ENCODE data around the gene FNIP1.

Gene FNIP1

DNA sequence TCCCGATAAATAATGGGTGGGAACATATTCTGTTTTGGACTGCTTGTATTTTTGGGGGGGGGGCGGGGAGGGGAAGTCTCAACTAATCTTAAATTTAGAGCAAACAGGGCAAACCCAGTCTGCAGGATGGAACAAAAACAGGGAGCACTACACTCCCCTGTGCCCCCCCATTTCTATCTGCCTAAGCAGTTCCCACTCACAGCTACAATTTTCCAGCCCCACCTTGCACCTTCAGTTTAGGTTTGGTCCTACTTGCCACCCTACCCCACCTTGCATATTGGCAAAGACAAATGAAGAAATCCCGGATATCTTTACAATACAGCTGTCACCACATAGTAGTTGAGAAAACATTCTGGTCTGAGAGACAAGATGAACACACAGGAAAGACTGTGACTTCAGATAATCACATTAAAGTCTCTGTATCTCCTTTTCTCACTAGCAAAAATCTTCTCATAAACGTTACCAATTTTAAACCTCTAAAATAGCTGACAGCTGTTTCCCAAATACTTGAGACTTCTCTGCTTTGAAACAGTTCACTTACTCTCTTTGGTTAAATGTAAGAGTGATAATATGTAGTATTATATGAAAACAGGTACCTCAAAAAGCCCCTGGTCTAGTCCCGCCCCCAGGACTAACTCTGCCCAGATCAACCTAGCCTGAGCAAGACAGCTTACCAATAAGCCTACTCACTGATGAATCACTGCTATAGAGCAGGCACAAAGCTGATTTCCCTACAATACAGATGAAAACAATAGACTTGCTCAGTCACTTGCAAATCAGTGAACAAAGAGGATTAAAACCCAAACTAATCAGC is 156.6 kb downstream of the FNIP1 start:
- Histone ChIP-seq H3K4me1 (ENCODE audit: control insufficient read depth, insufficient read depth, low read length) (peaks cover 7% of the 10 kb centered on the region), H3K27ac (ENCODE audit: low read length) (no peak overlapping the region)

DNA sequence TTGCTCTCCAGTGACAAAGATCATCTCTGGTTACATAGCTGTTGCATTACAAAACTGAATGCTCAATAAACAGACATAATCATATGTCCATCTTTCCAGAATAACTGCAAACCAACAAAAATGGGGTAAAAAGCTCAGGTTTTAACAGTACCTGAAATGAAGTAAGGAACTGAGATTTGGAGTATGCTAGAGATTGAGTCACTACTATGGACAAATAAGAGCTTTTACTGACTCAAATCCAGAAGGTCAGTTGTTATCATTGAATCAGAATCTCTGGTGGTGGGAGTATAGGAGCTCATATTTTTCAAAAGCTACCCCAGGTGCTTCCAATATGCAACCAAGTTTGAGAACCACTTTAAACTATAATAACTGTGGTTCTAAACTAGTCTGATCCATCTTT is 157.7 kb downstream of the FNIP1 start:
- peaks cover 7% of the 10 kb centered on the region for H3K4me1 ChIP-seq (ENCODE audit: control insufficient read depth, insufficient read depth, low read length)
- no peaks in the 10 kb centered on the region for H3K27me3 ChIP-seq (ENCODE audit: control insufficient read depth in 1 of 2, insufficient read depth in 2 of 2, low read length in 2 of 2)
- H3K36me3 ChIP-seq (ENCODE audit: control insufficient read depth in 2 of 2, insufficient read depth in 2 of 2, low read length in 2 of 2): no peaks in the 10 kb centered on the region
- no peak overlapping the region for H3K4me3 ChIP-seq (ENCODE audit: low read length in 2 of 2)
- H3K9me3 ChIP-seq (ENCODE audit: control insufficient read depth in 2 of 2, low read length in 2 of 2): no peaks in the 10 kb centered on the region
- no peak overlapping the region for H3K9ac ChIP-seq (ENCODE audit: low read length in 2 of 2)
- no peak overlapping the region for H3K27ac ChIP-seq (ENCODE audit: low read length)

More for the DNA sequence above, 156.6 kb downstream of the FNIP1 start:
- H3K4me3 ChIP-seq (ENCODE audit: low read length in 2 of 2): no peak overlapping the region
- H3K9me3 ChIP-seq (ENCODE audit: control insufficient read depth in 2 of 2, low read length in 2 of 2): no peaks in the 10 kb centered on the region
- H3K27me3 ChIP-seq (ENCODE audit: control insufficient read depth in 1 of 2, insufficient read depth in 2 of 2, low read length in 2 of 2): no peaks in the 10 kb centered on the region
- H3K9ac ChIP-seq (ENCODE audit: low read length in 2 of 2): no peak overlapping the region
- peaks cover 0 to 3% of the 10 kb centered on the region in 2 donors for H3K36me3 ChIP-seq (ENCODE audit: control insufficient read depth in 2 of 2, insufficient read depth in 2 of 2, low read length in 2 of 2)

DNA sequence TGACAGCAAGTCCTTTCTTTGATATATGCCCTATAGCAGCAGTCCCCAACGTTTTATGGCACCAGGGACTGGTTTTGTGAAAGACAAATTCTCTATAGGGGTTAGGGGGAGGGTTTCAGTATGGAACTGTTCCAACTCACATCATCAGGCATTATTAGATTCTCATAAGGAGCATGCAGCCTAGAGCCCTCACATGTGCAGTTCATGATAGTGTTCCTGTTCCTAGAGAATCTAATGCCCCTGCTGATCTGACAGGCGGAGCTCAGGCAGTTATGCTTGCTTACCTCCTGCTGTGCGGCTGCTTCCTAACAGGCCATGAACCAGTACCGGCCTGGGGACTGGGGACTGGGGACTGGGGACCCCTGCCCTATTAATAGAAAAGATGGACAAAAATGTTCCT is 159.1 kb downstream of the FNIP1 start:
- Histone ChIP-seq H3K9me3 (ENCODE audit: control insufficient read depth in 2 of 2, low read length in 2 of 2) (no peaks in the 10 kb centered on the region), H3K4me3 (ENCODE audit: low read length in 2 of 2) (no peak overlapping the region), H3K4me1 (ENCODE audit: control insufficient read depth, insufficient read depth, low read length) (peaks cover 7% of the 10 kb centered on the region), H3K27ac (ENCODE audit: low read length) (no peak overlapping the region), H3K36me3 (ENCODE audit: control insufficient read depth in 2 of 2, insufficient read depth in 2 of 2, low read length in 2 of 2) (no peaks in the 10 kb centered on the region), H3K9ac (ENCODE audit: low read length in 2 of 2) (no peak overlapping the region), H3K27me3 (ENCODE audit: control insufficient read depth in 1 of 2, insufficient read depth in 2 of 2, low read length in 2 of 2) (no peaks in the 10 kb centered on the region)

DNA sequence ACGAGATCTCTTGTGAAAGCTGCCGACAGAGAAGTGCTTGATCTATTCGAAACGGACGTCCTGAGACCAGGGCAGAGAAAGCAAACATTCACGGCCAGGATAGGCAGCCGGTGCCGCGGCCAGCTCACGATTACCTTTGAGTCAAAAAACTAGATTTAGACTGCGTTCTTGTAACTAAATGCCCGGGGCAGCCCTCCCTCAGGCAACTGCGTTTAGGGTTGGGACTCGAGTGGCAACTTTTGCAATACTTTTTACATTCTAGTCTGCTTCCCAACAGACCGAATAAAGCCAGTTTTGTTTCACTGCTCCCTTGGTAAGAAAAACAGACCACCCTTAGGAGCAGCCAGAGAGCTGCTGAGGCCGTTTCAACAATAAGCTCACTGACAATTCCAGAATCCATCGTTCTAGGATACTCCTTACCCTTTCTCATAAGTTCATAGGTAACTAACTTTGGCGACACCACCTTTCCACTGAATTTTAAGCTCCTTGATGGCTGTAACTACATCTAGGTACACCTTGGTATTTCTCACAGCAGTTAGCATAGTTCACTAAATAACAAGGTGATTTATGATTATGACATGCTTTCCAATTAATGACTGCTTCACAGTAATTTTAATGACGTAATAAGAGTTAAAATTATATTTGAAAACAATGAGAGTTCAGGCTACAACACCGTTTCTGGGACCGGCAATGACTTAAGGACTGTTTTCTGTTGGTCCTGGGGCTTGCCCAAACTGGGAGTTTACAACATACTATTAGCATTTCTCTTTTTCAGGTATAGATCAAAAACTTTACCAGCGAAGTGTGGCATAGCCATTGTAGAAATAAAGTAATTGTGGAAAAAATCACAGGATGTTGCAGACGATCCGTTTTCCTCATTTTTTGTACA is 160.9 kb downstream of the FNIP1 start:
- Histone ChIP-seq H3K4me3 (ENCODE audit: low read length in 2 of 2) (peak overlapping the region; percentile 74 to 93), H3K27me3 (ENCODE audit: control insufficient read depth in 1 of 2, insufficient read depth in 2 of 2, low read length in 2 of 2) (no peaks in the 10 kb centered on the region), H3K4me1 (ENCODE audit: control insufficient read depth, insufficient read depth, low read length) (peaks cover 7% of the 10 kb centered on the region)

DNA sequence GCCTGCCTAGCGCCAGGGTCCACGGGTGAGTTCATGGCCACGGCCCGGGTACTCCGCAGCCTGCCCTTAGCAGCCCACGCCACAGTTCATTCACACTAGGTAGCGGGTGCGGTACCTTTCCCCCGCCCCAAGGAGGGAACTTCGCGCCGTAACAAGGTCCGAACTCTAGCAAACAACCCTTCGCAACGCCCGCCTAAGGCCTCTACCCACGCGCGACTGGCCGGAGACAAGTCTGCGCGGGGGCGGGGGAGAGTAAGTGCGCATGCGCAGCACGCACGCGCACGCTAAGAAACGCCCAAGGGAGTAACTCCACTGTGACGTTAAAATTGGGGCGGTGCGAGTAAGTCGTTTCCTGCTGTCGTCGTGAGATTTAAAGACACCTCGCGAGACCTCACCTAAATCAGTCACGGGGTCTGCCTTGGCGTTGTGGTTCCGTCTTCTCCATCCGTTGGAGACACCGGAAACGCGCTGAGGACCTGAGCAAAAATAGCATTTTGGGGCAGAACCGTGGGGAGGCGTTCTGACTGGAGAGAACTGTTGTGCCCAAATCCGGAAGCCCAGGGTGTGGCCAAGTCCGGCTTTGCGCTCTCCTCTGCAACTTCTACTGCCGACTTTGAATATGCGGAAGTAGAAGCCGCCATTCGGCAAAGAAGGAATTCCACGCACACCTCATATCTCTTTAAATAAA is 161.7 kb downstream of the FNIP1 start, which contains the start of gene RAPGEF6:
Gene RAPGEF6 (minus strand): TSS at position 234 of the 688 bp plus-strand sequence. CDS start 199 bp downstream, at position 35.
- Histone ChIP-seq H3K9me3 (ENCODE audit: control insufficient read depth in 2 of 2, low read length in 2 of 2) (no peaks in the 10 kb centered on the region), H3K27me3 (ENCODE audit: control insufficient read depth in 1 of 2, insufficient read depth in 2 of 2, low read length in 2 of 2) (no peaks in the 10 kb centered on the region), H3K4me3 (ENCODE audit: low read length in 2 of 2) (peak within 1 kb of the TSS; percentile 93), H3K27ac (ENCODE audit: low read length) (peak within 1 kb of the TSS; percentile 98), H3K36me3 (ENCODE audit: control insufficient read depth in 2 of 2, insufficient read depth in 2 of 2, low read length in 2 of 2) (no peaks in the 10 kb centered on the region), H3K9ac (ENCODE audit: low read length in 2 of 2) (peak within 1 kb of the TSS; percentile 96 to 98), H3K4me1 (ENCODE audit: control insufficient read depth, insufficient read depth, low read length) (peaks cover 7% of the 10 kb centered on the region)

More for the DNA sequence above, 160.9 kb downstream of the FNIP1 start:
- Histone ChIP-seq H3K9ac (ENCODE audit: low read length in 2 of 2) (peak overlapping the region; percentile 90 to 96), H3K36me3 (ENCODE audit: control insufficient read depth in 2 of 2, insufficient read depth in 2 of 2, low read length in 2 of 2) (no peaks in the 10 kb centered on the region), H3K27ac (ENCODE audit: low read length) (peak overlapping the region; percentile 98), H3K9me3 (ENCODE audit: control insufficient read depth in 2 of 2, low read length in 2 of 2) (no peaks in the 10 kb centered on the region)

DNA sequence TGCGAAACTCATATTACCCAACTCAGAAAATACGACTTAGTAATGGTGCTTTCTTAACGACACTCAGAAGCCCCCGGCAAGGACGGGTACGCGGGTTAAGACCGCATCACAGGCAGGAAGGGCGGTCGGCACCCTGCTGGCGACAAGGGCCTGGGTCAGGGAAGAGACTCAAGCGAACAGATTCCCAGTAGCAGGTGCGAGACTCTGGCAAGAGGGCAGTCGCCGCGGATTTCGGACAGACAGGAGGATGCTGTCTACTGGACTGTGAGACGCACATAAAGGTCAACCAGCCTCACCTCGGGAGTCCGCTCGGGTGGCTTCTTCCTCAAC is 162.2 kb downstream of the FNIP1 start:
- H3K36me3 ChIP-seq (ENCODE audit: control insufficient read depth in 2 of 2, insufficient read depth in 2 of 2, low read length in 2 of 2): no peaks in the 10 kb centered on the region
- H3K9ac ChIP-seq (ENCODE audit: low read length in 2 of 2): peak overlapping the region; percentile 96 to 98
- peaks cover 7% of the 10 kb centered on the region for H3K4me1 ChIP-seq (ENCODE audit: control insufficient read depth, insufficient read depth, low read length)
- peak overlapping the region; percentile 98 for H3K27ac ChIP-seq (ENCODE audit: low read length)
- no peaks in the 10 kb centered on the region for H3K9me3 ChIP-seq (ENCODE audit: control insufficient read depth in 2 of 2, low read length in 2 of 2)
- peak overlapping the region; percentile 93 for H3K4me3 ChIP-seq (ENCODE audit: low read length in 2 of 2)
- H3K27me3 ChIP-seq (ENCODE audit: control insufficient read depth in 1 of 2, insufficient read depth in 2 of 2, low read length in 2 of 2): no peaks in the 10 kb centered on the region

DNA sequence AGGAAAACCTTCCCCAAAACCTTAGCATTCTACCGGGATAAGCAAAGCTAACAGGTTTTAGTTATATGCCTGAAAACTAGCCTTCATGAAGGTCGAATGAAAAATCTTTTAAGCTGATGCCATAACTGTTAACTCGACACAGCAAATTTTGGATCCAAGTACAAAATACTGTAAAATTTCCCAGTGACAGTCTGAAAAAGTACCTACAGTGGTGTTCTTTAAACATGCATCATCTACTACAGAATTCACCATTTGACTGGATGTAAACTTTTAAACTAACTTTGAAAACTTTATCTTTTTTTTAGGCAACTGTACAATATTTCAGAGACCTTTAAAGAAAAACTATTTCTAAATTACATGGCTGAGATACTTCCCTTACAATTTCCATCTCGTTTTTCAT is 162.6 kb downstream of the FNIP1 start:
- Histone ChIP-seq H3K9ac (ENCODE audit: low read length in 2 of 2) (peak overlapping the region; percentile 96 to 98), H3K4me1 (ENCODE audit: control insufficient read depth, insufficient read depth, low read length) (peaks cover 7% of the 10 kb centered on the region), H3K4me3 (ENCODE audit: low read length in 2 of 2) (peak overlapping the region; percentile 93), H3K9me3 (ENCODE audit: control insufficient read depth in 2 of 2, low read length in 2 of 2) (no peaks in the 10 kb centered on the region), H3K27ac (ENCODE audit: low read length) (peak overlapping the region; percentile 98), H3K27me3 (ENCODE audit: control insufficient read depth in 1 of 2, insufficient read depth in 2 of 2, low read length in 2 of 2) (no peaks in the 10 kb centered on the region), H3K36me3 (ENCODE audit: control insufficient read depth in 2 of 2, insufficient read depth in 2 of 2, low read length in 2 of 2) (no peaks in the 10 kb centered on the region)

DNA sequence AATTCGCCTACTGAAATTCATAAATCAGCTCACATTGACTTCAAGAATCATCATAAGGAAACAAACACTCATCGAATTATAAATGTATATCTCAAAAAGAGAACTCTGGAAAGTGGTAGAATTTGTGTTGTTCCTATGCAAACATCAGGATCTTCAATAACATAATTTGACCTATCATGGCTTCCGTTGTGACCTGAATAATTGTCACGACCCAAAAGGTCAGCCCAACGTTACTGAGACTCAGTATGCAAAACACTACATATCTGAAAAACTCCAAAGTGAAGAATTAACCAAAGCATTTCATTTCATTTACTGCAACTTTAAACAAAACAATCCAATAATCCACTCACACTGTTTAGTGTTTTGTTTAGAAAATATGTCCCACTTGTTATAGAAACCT is 163.0 kb downstream of the FNIP1 start:
- Histone ChIP-seq H3K27ac (ENCODE audit: low read length) (no peak overlapping the region), H3K4me3 (ENCODE audit: low read length in 2 of 2) (peak overlapping the region; percentile 93), H3K9ac (ENCODE audit: low read length in 2 of 2) (peak overlapping the region in 1 of 2 donors; percentile 98), H3K9me3 (ENCODE audit: control insufficient read depth in 2 of 2, low read length in 2 of 2) (no peaks in the 10 kb centered on the region), H3K27me3 (ENCODE audit: control insufficient read depth in 1 of 2, insufficient read depth in 2 of 2, low read length in 2 of 2) (no peaks in the 10 kb centered on the region), H3K36me3 (ENCODE audit: control insufficient read depth in 2 of 2, insufficient read depth in 2 of 2, low read length in 2 of 2) (no peaks in the 10 kb centered on the region), H3K4me1 (ENCODE audit: control insufficient read depth, insufficient read depth, low read length) (peaks cover 7% of the 10 kb centered on the region)

DNA sequence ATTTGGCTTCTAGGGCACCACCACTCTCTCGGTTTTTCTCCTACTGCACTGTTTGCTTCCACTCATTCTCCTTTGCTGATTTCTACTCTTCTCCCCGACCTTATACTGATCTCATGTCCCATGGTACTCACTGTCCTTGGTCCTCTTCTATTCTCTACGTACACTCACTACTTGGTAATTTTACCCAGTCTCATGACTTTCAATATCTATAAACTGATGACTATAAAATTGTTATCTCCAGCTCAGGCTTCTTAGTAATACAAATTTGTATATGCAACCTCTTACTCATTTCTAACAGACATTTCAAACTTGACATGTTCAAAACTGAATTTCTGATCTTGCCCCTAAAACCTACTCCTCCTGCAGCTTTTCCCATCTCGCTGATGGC is 165.9 kb downstream of the FNIP1 start:
- Histone ChIP-seq H3K4me3 (ENCODE audit: low read length in 2 of 2) (no peak overlapping the region), H3K27me3 (ENCODE audit: control insufficient read depth in 1 of 2, insufficient read depth in 2 of 2, low read length in 2 of 2) (no peaks in the 10 kb centered on the region), H3K27ac (ENCODE audit: low read length) (no peak overlapping the region), H3K9ac (ENCODE audit: low read length in 2 of 2) (no peak overlapping the region), H3K9me3 (ENCODE audit: control insufficient read depth in 2 of 2, low read length in 2 of 2) (no peaks in the 10 kb centered on the region), H3K4me1 (ENCODE audit: control insufficient read depth, insufficient read depth, low read length) (peaks cover 1% of the 10 kb centered on the region), H3K36me3 (ENCODE audit: control insufficient read depth in 2 of 2, insufficient read depth in 2 of 2, low read length in 2 of 2) (no peaks in the 10 kb centered on the region)

DNA sequence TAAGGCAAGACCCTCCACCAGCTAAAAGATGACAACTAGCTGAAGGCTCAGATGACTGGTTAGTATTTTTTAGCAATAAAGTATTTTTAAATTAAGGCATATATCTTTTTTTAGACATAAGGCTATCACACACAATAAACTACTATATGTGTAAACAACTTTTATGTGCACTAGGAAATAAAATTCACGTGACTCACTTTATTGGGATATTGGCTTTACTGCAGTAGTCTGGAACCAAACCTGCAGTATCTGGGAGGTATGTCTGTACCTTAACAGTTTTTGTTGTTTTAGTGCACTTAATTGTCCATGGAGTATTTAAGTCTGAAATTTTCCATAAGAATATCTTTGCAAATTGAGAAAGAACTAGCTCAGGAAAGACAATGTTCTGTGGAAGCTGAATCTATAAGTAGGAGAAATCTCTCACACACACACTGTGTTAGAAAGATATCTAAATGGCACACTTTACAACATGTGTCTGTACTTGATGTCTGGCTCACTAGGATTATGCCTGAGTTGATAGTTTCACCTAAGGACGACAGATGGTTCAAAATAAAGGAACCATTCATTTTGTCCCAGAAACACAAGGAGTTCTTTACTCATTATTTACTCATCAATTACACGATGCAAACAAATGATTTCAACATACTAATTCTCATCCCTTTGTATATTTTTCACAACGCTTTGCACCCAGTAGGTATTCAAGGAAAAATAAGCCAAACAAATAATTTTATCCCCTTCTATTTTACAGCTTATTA is 166.4 kb downstream of the FNIP1 start:
- H3K36me3 ChIP-seq (ENCODE audit: control insufficient read depth in 2 of 2, insufficient read depth in 2 of 2, low read length in 2 of 2): no peaks in the 10 kb centered on the region
- H3K4me1 ChIP-seq (ENCODE audit: control insufficient read depth, insufficient read depth, low read length): no peaks in the 10 kb centered on the region
- H3K4me3 ChIP-seq (ENCODE audit: low read length in 2 of 2): no peak overlapping the region
- H3K27ac ChIP-seq (ENCODE audit: low read length): no peak overlapping the region
- no peak overlapping the region for H3K9ac ChIP-seq (ENCODE audit: low read length in 2 of 2)
- no peaks in the 10 kb centered on the region for H3K27me3 ChIP-seq (ENCODE audit: control insufficient read depth in 1 of 2, insufficient read depth in 2 of 2, low read length in 2 of 2)
- no peaks in the 10 kb centered on the region for H3K9me3 ChIP-seq (ENCODE audit: control insufficient read depth in 2 of 2, low read length in 2 of 2)
